ENCODE measurements around the gene CYTH2.

The CYTH2 gene

GRCh38 chr19:48530066-48530720, 61.0 kb downstream of the CYTH2 start:
- no peak for TF ChIP-seq CTCF (IDR thresholded peaks at IDR 0.05; ENCODE audit: borderline replicate concordance, insufficient read depth, low read depth, low read length)
- no peak overlapping the region for H3K4me3 ChIP-seq (ENCODE audit: low read depth, low read length)

- H3K4me3 ChIP-seq (ENCODE audit: low read depth, low read length), result no peak overlapping the region
- TF ChIP-seq CTCF (IDR thresholded peaks at IDR 0.05; ENCODE audit: borderline replicate concordance, insufficient read depth, low read depth, low read length), result no peak
These were observed 61.6 kb downstream of the CYTH2 start for GRCh38 chr19:48530770-48531169.
